NCI-H526 treated with DMSO at 0.1 percent for 48 hours (cell line): Measurements from ENCODE around the gene PLXNA4.

Experiments used
- DNase-seq: peaks from one replicate; lab custom pipeline; 2025; lab: John Stamatoyannopoulos, UW

PLXNA4 gene

GRCh38 chr7:132270517-132270916 lies 305.8 kb downstream of the PLXNA4 start:
- DNase-seq = no peak

GRCh38 chr7:132269718-132270117 lies 306.6 kb downstream of the PLXNA4 start:
- no peak for DNase-seq

GRCh38 chr7:132263151-132263550 lies 313.1 kb downstream of the PLXNA4 start:
- DNase-seq = no peak

- no peak for DNase-seq
Measured at GRCh38 chr7:132262160-132262470, 314.2 kb downstream of the PLXNA4 start.

GRCh38 chr7:132261327-132262159 lies 314.7 kb downstream of the PLXNA4 start:
- no peak for DNase-seq

- DNase-seq = no peak
Measured at GRCh38 chr7:132258231-132258630, 318.0 kb downstream of the PLXNA4 start.

- no peak for DNase-seq
Measured at GRCh38 chr7:132257253-132257652, 319.0 kb downstream of the PLXNA4 start.

- DNase-seq = no peak
Measured at GRCh38 chr7:132256721-132257212, 319.5 kb downstream of the PLXNA4 start.

GRCh38 chr7:132255898-132256297 lies 320.4 kb downstream of the PLXNA4 start:
- DNase-seq = no peak

- no peak for DNase-seq
Measured at GRCh38 chr7:132255115-132255797, 321.0 kb downstream of the PLXNA4 start.

GRCh38 chr7:132254455-132254854 lies 321.8 kb downstream of the PLXNA4 start:
- DNase-seq = no peak

GRCh38 chr7:132252793-132253100 lies 323.5 kb downstream of the PLXNA4 start:
- DNase-seq = no peak

GRCh38 chr7:132251327-132251659 lies 325.0 kb downstream of the PLXNA4 start:
- peak; percentile 67 for DNase-seq

- no peak for DNase-seq
Measured at GRCh38 chr7:132250480-132251326, 325.6 kb downstream of the PLXNA4 start.

- no peak for DNase-seq
Measured at GRCh38 chr7:132249256-132249971, 326.9 kb downstream of the PLXNA4 start.

GRCh38 chr7:132248841-132249240 lies 327.4 kb downstream of the PLXNA4 start:
- DNase-seq = no peak

- DNase-seq = no peak
Measured at GRCh38 chr7:132247995-132248618, 328.2 kb downstream of the PLXNA4 start.

- no peak for DNase-seq
Measured at GRCh38 chr7:132246591-132246990, 329.7 kb downstream of the PLXNA4 start.

GRCh38 chr7:132245539-132245938 lies 330.7 kb downstream of the PLXNA4 start:
- DNase-seq = no peak

GRCh38 chr7:132244903-132245480 lies 331.3 kb downstream of the PLXNA4 start:
- no peak for DNase-seq

GRCh38 chr7:132243463-132243862 lies 332.8 kb downstream of the PLXNA4 start:
- no peak for DNase-seq
